Measurements from ENCODE around the gene PTCD2. TPM values are rescaled to one million over a fixed set of nuclear protein-coding genes. Genes with fewer than 3 reads are reported as not detected.

The PTCD2 gene
- total RNA-seq, 1 donor from 2014 or later = 12.1 TPM

GRCh38 chr5:72377910-72378638 lies 57.9 kb downstream of the PTCD2 start:
- peaks cover 22% of the 10 kb centered on the region for H3K4me1 Mint-ChIP-seq (ENCODE audit: unreplicated experiment)
- peaks cover 5% of the 10 kb centered on the region for H3K9me3 Mint-ChIP-seq
- no peaks in the 10 kb centered on the region for H3K36me3 Mint-ChIP-seq
- peak overlapping the region; percentile 36 for H3K27ac Mint-ChIP-seq
- H3K27me3 Mint-ChIP-seq = no peaks in the 10 kb centered on the region
- H3K4me3 Mint-ChIP-seq = no peak overlapping the region
- DNase-seq (ENCODE audit: extremely low spot score, unreplicated experiment) = no peak
- TF ChIP-seq CTCF (conservative IDR thresholded peaks at IDR 0.05) = no peak

- Mint-ChIP-seq H3K27ac (peak overlapping the region; percentile 36), H3K36me3 (no peaks in the 10 kb centered on the region), H3K27me3 (no peaks in the 10 kb centered on the region), H3K4me1 (ENCODE audit: unreplicated experiment) (peaks cover 22% of the 10 kb centered on the region), H3K9me3 (peaks cover 5% of the 10 kb centered on the region), H3K4me3 (no peak overlapping the region)
- no peak for DNase-seq (ENCODE audit: extremely low spot score, unreplicated experiment)
- TF ChIP-seq CTCF (conservative IDR thresholded peaks at IDR 0.05) = no peak
Observed at GRCh38 chr5:72378639-72379289, 58.6 kb downstream of the PTCD2 start.

- Mint-ChIP-seq H3K9me3 (peaks cover 5% of the 10 kb centered on the region), H3K4me1 (ENCODE audit: unreplicated experiment) (peaks cover 22% of the 10 kb centered on the region), H3K36me3 (no peaks in the 10 kb centered on the region), H3K27ac (no peak overlapping the region), H3K27me3 (no peaks in the 10 kb centered on the region), H3K4me3 (no peak overlapping the region)
- no peak for TF ChIP-seq CTCF (conservative IDR thresholded peaks at IDR 0.05)
- DNase-seq (ENCODE audit: extremely low spot score, unreplicated experiment) = no peak
Observed at GRCh38 chr5:72379936-72380335, 59.8 kb downstream of the PTCD2 start.

- no peak overlapping the region for H3K4me3 Mint-ChIP-seq
Observed at GRCh38 chr5:72380492-72381274, 60.5 kb downstream of the PTCD2 start.

More at GRCh38 chr5:72380492-72381274, 60.5 kb downstream of the PTCD2 start:
- TF ChIP-seq CTCF (conservative IDR thresholded peaks at IDR 0.05) = no peak
- Mint-ChIP-seq H3K36me3 (no peaks in the 10 kb centered on the region), H3K4me1 (ENCODE audit: unreplicated experiment) (peaks cover 22% of the 10 kb centered on the region), H3K27ac (no peak overlapping the region), H3K9me3 (peaks cover 2% of the 10 kb centered on the region), H3K27me3 (no peaks in the 10 kb centered on the region)
- no peak for DNase-seq (ENCODE audit: extremely low spot score, unreplicated experiment)
